Lung microvascular endothelial cell (primary cell): Measurements from ENCODE around the gene RALGDS. TPM values are rescaled to one million over a fixed set of nuclear protein-coding genes. Genes with fewer than 3 reads are reported as not detected.
A peak's percentile ranks its signal among the peaks of the same experiment; 100 is the strongest.
"Not testable (repeated sequence)": the region's sequence is repeated elsewhere in the genome, so short reads cannot be mapped to it uniquely, and the experiment has no call there.

ENCODE experiments used
- DNase-seq, 2 donors: peaks; one replicate each; pipeline versions ENCODE4 v3.0.0 to v3.0.0-alpha.2; 2010; ENCODE audit warnings: low read depth in 2 of 2
- total RNA-seq: library from RNA; depleted of rRNA; stranded (reverse); fragments of >200 nt; gene quantifications from 2 replicates; pipeline ENCODE4 v1.2.1, GENCODE V29; 2014

RALGDS gene
- total RNA-seq, 1 donor from 2014 or later, result 37.5 TPM

DNA sequence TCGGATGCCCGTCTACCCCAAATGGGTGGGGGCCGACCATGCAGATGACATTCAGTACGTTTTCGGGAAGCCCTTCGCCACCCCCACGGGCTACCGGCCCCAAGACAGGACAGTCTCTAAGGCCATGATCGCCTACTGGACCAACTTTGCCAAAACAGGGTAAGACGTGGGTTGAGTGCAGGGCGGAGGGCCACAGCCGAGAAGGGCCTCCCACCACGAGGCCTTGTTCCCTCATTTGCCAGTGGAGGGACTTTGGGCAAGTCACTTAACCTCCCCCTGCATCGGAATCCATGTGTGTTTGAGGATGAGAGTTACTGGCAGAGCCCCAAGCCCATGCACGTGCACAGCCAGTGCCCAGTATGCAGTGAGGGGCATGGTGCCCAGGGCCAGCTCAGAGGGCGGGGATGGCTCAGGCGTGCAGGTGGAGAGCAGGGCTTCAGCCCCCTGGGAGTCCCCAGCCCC is 50.5 kb downstream of the RALGDS start:
- not testable (repeated sequence) for DNase-seq

DNA sequence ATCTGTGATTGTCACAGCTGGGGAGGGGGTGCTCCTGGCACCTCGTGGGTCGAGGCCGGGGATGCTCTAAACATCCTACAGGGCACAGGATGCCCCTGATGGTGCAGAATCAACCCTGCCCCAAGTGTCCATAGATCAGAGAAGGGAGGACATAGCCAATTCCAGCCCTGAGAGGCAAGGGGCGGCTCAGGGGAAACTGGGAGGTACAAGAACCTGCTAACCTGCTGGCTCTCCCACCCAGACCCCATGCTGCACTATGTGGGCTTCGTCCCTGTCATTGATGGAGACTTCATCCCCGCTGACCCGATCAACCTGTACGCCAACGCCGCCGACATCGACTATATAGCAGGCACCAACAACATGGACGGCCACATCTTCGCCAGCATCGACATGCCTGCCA is 52.6 kb downstream of the RALGDS start:
- DNase-seq, result not testable (repeated sequence)

DNA sequence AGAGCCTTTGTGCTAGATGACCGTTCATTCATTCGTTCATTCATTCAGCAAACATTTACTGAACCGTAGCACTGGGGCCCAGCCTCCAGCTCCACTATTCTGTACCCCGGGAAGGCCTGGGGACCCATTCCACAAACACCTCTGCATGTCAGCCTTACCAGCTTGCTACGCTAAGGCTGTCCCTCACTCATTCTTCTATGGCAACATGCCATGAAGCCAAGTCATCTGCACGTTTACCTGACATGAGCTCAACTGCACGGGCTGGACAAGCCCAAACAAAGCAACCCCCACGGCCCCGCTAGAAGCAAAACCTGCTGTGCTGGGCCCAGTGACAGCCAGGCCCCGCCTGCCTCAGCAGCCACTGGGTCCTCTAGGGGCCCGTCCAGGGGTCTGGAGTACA is 53.2 kb downstream of the RALGDS start:
- no peak for DNase-seq

DNA sequence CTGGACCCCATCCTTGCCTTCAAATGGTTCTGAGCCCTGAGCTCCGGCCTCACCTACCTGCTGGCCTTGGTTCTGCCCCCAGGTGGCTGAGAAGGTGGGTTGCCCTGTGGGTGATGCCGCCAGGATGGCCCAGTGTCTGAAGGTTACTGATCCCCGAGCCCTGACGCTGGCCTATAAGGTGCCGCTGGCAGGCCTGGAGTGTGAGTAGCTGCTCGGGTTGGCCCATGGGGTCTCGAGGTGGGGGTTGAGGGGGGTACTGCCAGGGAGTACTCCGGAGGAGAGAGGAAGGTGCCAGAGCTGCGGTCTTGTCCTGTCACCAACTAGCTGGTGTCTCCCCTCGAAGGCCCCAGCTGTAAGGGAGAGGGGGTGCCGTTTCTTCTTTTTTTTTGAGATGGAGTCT is 54.0 kb downstream of the RALGDS start:
- no peak for DNase-seq

DNA sequence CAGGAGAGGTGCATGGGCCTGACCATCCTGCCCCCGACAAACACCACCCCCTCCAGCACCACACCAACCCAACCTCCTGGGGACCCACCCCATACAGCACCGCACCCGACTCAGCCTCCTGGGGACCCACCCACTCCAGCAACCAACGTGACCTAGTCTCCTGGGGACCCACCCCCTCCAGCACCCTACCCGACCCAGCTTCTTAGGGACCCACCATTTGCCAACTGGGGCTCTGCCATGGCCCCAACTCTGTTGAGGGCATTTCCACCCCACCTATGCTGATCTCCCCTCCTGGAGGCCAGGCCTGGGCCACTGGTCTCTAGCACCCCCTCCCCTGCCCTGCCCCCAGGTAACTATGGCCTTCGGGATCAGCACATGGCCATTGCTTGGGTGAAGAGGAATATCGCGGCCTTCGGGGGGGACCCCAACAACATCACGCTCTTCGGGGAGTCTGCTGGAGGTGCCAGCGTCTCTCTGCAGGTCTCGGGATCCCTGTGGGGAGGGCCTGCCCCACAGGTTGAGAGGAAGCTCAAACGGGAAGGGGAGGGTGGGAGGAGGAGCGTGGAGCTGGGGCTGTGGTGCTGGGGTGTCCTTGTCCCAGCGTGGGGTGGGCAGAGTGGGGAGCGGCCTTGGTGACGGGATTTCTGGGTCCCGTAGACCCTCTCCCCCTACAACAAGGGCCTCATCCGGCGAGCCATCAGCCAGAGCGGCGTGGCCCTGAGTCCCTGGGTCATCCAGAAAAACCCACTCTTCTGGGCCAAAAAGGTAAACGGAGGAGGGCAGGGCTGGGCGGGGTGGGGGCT is 54.7 kb downstream of the RALGDS start:
- DNase-seq, result no peak

DNA sequence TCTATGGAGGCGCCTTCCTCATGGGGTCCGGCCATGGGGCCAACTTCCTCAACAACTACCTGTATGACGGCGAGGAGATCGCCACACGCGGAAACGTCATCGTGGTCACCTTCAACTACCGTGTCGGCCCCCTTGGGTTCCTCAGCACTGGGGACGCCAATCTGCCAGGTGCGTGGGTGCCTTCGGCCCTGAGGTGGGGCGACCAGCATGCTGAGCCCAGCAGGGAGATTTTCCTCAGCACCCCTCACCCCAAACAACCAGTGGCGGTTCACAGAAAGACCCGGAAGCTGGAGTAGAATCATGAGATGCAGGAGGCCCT is 56.0 kb downstream of the RALGDS start:
- no peak for DNase-seq

DNA sequence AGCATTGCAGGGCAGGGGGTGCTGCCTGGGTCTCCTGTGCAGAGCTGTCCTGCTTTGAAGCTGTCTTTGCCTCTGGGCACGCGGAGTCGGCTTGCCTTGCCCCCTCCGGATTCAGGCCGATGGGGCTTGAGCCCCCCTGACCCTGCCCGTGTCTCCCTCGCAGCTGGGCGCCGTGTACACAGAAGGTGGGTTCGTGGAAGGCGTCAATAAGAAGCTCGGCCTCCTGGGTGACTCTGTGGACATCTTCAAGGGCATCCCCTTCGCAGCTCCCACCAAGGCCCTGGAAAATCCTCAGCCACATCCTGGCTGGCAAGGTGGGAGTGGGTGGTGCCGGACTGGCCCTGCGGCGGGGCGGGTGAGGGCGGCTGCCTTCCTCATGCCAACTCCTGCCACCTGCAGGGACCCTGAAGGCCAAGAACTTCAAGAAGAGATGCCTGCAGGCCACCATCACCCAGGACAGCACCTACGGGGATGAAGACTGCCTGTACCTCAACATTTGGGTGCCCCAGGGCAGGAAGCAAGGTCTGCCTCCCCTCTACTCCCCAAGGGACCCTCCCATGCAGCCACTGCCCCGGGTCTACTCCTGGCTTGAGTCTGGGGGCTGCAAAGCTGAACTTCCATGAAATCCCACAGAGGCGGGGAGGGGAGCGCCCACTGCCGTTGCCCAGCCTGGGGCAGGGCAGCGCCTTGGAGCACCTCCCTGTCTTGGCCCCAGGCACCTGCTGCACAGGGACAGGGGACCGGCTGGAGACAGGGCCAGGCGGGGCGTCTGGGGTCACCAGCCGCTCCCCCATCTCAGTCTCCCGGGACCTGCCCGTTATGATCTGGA is 56.6 kb downstream of the RALGDS start:
- no peak for DNase-seq

DNA sequence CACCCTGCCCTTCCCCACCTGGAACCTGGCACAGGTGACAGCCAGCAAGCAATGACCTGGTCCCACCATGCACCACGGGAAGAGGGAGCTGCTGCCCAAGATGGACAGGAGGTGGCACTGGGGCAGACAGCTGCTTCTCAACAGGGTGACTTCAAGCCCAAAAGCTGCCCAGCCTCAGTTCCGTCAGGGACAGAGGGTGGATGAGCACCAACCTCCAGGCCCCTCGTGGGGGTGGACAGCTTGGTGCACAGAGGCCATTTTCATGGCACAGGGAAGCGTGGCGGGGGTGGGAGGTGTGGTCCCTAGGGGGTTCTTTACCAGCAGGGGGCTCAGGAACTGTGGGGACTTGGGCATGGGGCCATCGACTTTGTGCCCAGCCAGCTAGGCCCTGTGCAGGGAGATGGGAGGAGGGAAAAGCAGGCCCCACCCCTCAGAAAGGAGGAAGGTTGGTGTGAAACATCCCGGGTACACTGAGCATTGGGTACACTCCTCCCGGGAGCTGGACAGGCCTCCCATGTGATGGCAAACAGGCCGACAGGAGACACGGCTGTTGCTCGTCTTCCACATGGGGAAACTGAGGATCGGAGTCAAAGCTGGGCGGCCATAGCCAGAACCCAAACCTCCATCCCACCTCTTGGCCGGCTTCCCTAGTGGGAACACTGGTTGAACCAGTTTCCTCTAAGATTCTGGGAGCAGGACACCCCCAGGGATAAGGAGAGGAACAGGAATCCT is 57.4 kb downstream of the RALGDS start:
- DNase-seq, result no peak

DNA sequence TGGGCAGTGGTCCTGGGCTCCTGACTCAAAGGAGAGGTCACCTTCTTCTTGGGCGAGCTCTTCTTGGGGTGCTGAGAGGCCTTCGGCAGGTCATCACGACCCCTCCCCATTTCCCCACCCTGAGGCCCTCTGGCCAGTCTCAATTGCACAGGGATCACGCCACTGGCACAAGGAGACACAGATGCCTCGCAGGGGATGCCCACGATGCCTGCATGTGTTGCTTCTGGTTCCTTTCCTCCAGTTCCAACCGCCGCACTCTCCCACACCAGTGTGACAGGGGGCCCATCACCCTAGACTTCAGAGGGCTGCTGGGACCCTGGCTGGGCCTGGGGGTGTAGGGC is 57.9 kb downstream of the RALGDS start:
- no peak for DNase-seq

DNA sequence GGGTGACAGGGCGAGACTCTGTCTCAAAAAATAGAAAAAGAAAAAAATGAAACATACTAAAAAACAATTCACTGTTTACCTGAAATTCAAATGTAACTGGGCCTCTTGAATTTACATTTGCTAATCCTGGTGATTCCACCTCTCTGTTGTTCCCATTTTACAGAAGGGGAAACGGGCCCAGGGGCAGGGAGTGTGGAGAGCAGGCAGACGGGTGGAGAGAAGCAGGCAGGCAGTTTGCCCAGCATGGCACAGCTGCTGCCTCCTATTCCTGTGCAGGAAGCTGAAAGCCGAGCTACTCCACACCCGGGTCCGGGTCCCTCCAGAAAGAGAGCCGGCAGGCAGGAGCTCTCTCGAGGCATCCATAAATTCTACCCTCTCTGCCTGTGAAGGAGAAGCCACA is 58.5 kb downstream of the RALGDS start:
- DNase-seq, result not testable (repeated sequence)

DNA sequence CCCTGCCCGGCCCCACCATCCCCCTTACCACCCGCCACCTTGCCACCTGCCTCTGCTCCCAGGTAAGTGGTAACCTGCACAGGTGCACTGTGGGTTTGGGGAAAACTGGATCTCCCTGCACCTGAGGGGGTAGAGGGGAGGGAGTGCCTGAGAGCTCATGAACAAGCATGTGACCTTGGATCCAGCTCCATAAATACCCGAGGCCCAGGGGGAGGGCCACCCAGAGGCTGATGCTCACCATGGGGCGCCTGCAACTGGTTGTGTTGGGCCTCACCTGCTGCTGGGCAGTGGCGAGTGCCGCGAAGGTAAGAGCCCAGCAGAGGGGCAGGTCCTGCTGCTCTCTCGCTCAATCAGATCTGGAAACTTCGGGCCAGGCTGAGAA is 59.3 kb downstream of the RALGDS start, which contains the start of gene CEL:
CEL (plus strand) TSS at position 218 of the 382 bp plus-strand sequence; CDS start at position 240, 22 bp downstream.
- not testable (repeated sequence) for DNase-seq

DNA sequence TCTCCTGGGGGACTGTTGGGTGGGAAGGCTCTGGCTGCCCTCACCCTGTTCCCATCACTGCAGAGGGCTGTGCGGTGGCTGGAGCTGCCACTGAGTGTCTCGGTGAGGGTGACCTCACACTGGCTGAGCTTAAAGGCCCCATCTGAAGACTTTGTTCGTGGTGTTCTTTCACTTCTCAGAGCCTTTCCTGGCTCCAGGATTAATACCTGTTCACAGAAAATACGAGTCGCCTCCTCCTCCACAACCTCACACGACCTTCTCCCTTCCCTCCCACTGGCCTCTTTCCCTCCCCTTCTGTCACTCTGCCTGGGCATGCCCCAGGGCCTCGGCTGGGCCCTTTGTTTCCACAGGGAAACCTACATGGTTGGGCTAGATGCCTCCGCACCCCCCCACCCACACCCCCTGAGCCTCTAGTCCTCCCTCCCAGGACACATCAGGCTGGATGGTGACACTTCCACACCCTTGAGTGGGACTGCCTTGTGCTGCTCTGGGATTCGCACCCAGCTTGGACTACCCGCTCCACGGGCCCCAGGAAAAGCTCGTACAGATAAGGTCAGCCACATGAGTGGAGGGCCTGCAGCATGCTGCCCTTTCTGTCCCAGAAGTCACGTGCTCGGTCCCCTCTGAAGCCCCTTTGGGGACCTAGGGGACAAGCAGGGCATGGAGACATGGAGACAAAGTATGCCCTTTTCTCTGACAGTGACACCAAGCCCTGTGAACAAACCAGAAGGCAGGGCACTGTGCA is 59.8 kb downstream of the RALGDS start:
- not testable (repeated sequence) for DNase-seq

DNA sequence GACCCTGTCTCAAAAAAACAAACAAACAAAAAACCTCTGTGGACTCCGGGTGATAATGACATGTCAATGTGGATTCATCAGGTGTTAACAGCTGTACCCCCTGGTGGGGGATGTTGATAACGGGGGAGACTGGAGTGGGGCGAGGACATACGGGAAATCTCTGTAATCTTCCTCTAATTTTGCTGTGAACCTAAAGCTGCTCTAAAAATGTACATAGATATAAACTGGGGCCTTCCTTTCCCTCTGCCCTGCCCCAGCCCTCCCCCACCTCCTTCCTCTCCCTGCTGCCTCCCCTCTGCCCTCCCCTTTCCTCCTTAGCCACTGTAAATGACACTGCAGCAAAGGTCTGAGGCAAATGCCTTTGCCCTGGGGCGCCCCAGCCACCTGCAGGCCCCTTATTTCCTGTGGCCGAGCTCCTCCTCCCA is 60.6 kb downstream of the RALGDS start:
- DNase-seq, result peak in 1 of 2 donors; percentile 12

DNA sequence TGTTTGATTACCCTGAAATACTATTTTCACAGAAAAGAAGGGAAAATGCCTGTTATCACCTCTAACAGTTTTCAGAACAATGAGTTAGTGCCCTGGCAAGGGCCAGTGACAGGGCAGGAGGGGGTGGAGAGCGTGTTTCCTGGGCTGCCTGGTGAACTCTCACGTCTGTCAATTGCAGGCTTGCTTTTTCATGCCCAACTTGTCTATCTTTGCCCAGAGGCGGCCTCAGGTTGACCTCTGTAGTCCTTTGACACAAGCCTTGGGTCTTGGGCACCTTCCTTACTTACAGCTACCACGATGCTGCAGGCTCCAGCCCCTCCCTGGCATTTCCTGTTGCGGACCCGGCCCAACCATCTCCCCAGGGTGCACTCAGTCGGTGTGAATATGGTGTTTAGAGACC is 61.4 kb downstream of the RALGDS start:
- DNase-seq, result no peak

DNA sequence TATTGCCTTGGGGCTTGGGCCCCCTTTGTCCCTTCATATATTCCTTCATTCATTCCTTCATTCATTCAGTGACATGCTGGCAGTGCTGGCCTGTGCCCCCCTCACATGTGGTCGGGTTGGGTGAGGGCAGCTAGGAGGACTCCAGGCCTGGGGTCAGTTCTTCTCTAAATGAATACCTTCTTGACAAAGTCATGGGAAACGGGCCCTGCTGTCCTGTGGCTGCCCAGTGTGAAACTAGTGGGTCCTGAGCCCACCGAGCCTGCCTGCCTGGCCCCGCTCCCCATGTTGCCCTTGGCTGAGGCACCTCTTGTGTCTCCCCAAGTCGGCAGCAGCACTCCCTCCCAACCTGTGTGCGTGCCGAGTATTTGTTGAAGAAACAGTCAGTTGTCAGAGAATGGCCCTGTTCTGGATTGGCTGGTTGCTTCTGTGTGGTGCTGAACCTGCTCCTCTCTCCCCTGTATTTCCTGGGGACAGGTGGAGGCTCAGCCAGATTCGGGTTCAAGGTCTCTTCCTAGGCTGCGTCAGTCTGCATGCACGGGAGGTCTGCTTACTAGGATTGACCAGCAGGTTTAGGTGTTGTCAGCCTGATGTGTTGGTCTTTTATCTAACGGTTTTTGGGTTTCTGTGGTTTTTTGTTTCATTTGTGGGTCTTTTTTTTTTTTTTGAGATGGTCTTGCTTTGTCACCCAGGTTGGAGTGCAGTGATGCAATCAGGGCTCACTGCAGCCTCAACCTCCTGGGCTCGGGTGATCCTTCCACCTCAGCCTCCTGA is 62.3 kb downstream of the RALGDS start:
- DNase-seq, result no peak

DNA sequence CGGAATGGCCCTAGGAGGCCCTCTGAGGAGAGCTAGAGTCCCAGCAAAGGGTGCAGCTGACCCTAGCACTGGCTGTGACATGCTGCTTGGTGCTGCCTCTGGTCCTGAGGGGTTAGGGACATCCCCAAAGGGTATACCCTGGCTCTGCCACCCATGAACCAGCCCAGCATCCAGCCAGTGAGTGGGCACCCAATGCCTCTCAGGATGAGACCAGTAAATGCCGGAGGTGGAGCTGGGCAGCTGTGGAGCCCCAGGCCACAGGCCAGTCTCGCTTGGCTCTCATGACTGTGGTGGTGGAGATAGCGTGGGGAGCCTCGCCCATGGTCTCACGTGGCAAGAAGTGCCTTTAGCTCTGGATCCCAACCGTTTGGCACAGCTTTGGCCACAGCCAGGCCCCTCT is 63.0 kb downstream of the RALGDS start:
- no peak for DNase-seq

DNA sequence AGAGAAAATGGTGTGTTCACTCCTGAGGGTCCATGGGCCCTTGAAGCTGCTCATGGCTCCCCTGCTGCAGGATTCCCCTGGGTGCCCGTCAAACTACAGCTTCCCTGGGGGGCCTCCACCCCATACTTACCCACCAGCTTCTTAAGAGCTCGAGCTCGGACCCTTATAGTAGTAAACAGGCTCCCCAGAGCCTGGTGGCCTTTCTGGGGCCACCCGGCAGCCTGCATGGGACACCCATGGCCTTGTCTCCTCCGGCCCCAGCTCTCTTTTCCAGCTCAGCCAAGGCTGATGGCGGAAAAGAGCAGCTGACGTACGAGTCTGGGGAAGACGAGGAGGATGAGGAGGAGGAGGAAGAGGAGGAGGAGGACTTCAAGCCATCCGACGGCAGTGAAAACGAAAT is 63.5 kb downstream of the RALGDS start:
- no peak for DNase-seq

DNA sequence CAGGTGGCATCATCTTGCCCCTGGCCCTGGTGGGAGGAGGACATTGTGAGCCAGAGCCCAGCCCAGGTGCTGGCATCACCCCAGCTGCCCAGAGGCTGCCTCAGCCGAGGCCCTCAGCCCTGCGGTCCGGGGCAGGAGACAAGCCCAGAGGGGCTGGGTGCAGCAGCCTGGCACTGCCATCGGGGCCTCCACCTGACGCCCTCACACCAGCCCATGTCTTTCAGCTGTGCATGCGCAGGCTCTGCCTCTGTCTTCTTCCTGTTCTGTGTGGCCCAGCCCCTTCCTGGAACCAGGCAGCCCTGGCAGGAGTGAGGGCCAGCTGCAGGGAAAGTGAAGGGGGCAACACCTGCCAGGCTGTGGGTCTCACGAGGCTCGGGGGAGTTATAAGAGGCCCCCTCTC is 64.0 kb downstream of the RALGDS start:
- DNase-seq, result no peak

DNA sequence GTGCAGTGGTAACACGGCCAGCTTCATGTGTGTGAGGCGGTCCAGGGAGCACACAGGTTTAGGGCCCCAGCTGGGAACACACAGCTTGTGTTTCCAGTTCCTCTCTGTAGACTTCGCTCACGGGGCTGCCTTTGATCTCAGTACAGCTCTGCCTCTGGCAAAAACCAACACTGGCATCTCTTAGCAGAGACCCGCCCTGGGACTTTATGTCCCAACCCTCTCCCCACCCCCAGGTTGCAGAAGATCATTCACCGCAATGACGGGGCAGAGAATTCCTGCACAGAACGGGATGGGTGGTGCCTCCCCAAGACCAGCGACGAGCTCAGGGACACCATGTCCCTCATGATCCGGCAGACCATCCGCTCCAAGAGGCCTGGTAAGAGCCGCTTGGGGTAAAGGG is 64.5 kb downstream of the RALGDS start:
- no peak for DNase-seq

DNA sequence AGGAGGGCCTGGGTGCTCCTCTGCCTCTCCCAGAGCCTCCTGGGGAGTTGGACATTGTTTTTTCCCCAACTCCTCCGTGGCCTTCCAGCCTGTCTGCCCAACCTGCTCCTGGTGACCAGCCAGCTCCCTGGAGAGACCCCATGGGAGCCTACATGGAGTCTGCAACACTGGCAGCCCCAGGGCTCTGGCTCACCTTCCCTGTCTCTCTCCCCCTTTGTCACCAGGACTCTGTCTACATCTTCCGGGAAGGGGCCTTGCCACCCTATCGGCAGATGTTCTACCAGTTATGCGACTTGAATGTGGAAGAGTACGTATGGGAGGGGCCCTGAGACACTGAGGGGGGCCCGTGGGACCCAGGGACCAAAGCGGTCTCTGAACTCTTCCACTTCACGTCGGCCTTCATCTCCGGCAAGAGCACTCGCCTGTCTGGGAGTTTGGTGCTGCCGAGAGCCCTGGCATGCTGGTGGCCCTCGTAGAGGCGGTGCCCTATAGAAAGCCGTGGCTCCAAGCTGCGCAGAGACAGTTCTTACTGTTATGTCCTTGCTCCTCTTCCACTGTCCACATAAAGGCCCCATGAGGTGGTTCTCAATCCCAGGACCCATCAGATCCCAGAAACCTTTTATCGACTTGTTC is 65.1 kb downstream of the RALGDS start:
- DNase-seq, result no peak
